Breast epithelium (tissue), 4 donors: ENCODE data around the gene LFNG. TPM values are rescaled to one million over a fixed set of nuclear protein-coding genes. Genes with fewer than 3 reads are reported as not detected.
A peak's percentile ranks its signal among the peaks of the same experiment; 100 is the strongest.
"Not testable (repeated sequence)": the region's sequence is repeated elsewhere in the genome, so short reads cannot be mapped to it uniquely, and the experiment has no call there.

Experiments
- DNase-seq, 2 donors: peaks; one replicate each; pipeline ENCODE4 v3.0.0-alpha.2; 2019; ENCODE audit warnings: low spot score in 2 of 2
- H3K27ac ChIP-seq, 2 donors: fragments of 200-600 bp; sonication (generic) in 1 of 2; one replicate each; pipeline ENCODE4 v1.5.1; 2016 to 2019; ENCODE audit warnings: mild to moderate bottlenecking in 1 of 2
- H3K27me3 ChIP-seq, 2 donors: fragments of 200-600 bp; sonication (generic) in 1 of 2; one replicate each; pipeline versions ENCODE4 v1.5.1 to v1.6.0; 2017 to 2019; ENCODE audit warnings: control low read depth in 1 of 2, mild to moderate bottlenecking in 1 of 2
- H3K36me3 ChIP-seq: fragments of 200-600 bp; one replicate; pipeline ENCODE4 v1.5.1; 2019
- H3K4me1 ChIP-seq, 2 donors: fragments of 200-600 bp; sonication (generic); one replicate each; pipeline ENCODE4 v1.5.1; 2016 to 2019; ENCODE audit warnings: control low read depth in 1 of 2
- H3K4me3 ChIP-seq, 3 donors: fragments of 200-600 bp; sonication (generic); 1 replicate in 2 of 3; 2 replicates in 1 of 3; pipeline ENCODE4 v1.5.1; 2016 to 2019; ENCODE audit warnings: mild to moderate bottlenecking in 3 of 3, moderate library complexity in 2 of 3
- H3K9me3 ChIP-seq, 2 donors: fragments of 200-600 bp; sonication (generic) in 1 of 2; one replicate each; pipeline ENCODE4 v1.5.1; 2016 to 2019; ENCODE audit warnings: control low read depth in 1 of 2
- CTCF ChIP-seq, 3 donors: fragments of 450-650 bp; IDR thresholded peaks; one replicate each; pipeline ENCODE4 v1.5.1; 2016 to 2017; ENCODE audit warnings: antibody characterized with exemption in 3 of 3, mild to moderate bottlenecking in 3 of 3, moderate library complexity in 3 of 3
- POLR2A ChIP-seq: fragments of 450-650 bp; IDR thresholded peaks from one replicate; pipeline ENCODE4 v1.6.1; 2016; ENCODE audit warnings: antibody characterized with exemption, mild to moderate bottlenecking, moderate library complexity
- POLR2AphosphoS5 ChIP-seq, 3 donors: sonication (generic); formaldehyde crosslinking; IDR thresholded peaks; one replicate each; pipeline ENCODE4 v1.6.1; 2017; ENCODE audit warnings: antibody characterized with exemption in 3 of 3
- intact Hi-C: fragments of 100-400 bp; cut with DNase I; formaldehyde crosslinking; loops from one replicate; pipeline ENCODE4 v1.15.1; 2023; ENCODE audit warnings: low total_unique reads
- total RNA-seq, 3 donors: library from RNA; depleted of rRNA; stranded (reverse); fragments of >200 nt; gene quantifications; one replicate each; pipeline ENCODE4 v1.1.0, GENCODE V29; 2016

LFNG gene
- total RNA-seq, 3 donors from 2014 or later = 5.0 to 16.4 (median 9.1) TPM

GRCh38 chr7:2528481-2529095 lies 9.0 kb downstream of the LFNG start:
- Histone ChIP-seq H3K4me3 (no peak overlapping the region), H3K36me3 (no peaks in the 10 kb centered on the region), H3K27me3 (no peaks in the 10 kb centered on the region), H3K27ac (peak overlapping the region; percentile 65 to 87), H3K9me3 (no peaks in the 10 kb centered on the region), H3K4me1 (peaks cover 25 to 43% of the 10 kb centered on the region in 2 donors)
- no peak for TF ChIP-seq POLR2A
- no peak for TF ChIP-seq POLR2AphosphoS5 (IDR thresholded peaks at IDR 0.05)
- TF ChIP-seq CTCF (IDR thresholded peaks at IDR 0.05) = no peak
- intact Hi-C loops = no loop called here
- DNase-seq = no peak

GRCh38 chr7:2529161-2530070 lies 9.8 kb downstream of the LFNG start:
- no peak for DNase-seq
- no peak for TF ChIP-seq POLR2A
- no peak for TF ChIP-seq POLR2AphosphoS5 (IDR thresholded peaks at IDR 0.05)
- no peak for TF ChIP-seq CTCF (IDR thresholded peaks at IDR 0.05)
- no peaks in the 10 kb centered on the region for H3K9me3 ChIP-seq
- H3K27me3 ChIP-seq = no peaks in the 10 kb centered on the region
- intact Hi-C loops = no loop called here
- H3K4me1 ChIP-seq = peaks cover 24 to 35% of the 10 kb centered on the region in 2 donors
- no peaks in the 10 kb centered on the region for H3K36me3 ChIP-seq
- H3K4me3 ChIP-seq = no peak overlapping the region
- peak overlapping the region; percentile 65 to 87 for H3K27ac ChIP-seq

- Histone ChIP-seq H3K27me3 (no peaks in the 10 kb centered on the region), H3K27ac (peak overlapping the region; percentile 65 to 87), H3K9me3 (no peaks in the 10 kb centered on the region), H3K4me1 (peaks cover 20 to 27% of the 10 kb centered on the region in 2 donors), H3K4me3 (peak overlapping the region in 1 of 3 donors; percentile 42), H3K36me3 (no peaks in the 10 kb centered on the region)
- DNase-seq = no peak
- intact Hi-C loops = no loop called here
- TF ChIP-seq POLR2A (no peak), POLR2AphosphoS5 (IDR thresholded peaks at IDR 0.05) (no peak), CTCF (IDR thresholded peaks at IDR 0.05) (no peak)
Measured at GRCh38 chr7:2530071-2530987, 10.8 kb downstream of the LFNG start.

GRCh38 chr7:2530994-2531795 lies 11.6 kb downstream of the LFNG start:
- H3K9me3 ChIP-seq, DNase-seq, intact Hi-C loops, H3K27me3 ChIP-seq, H3K36me3 ChIP-seq: not testable (repeated sequence)
- Histone ChIP-seq H3K4me1 (peaks cover 18 to 23% of the 10 kb centered on the region in 2 donors), H3K4me3 (peak overlapping the region in 1 of 3 donors; percentile 42), H3K27ac (peak overlapping the region; percentile 65 to 87)

GRCh38 chr7:2531796-2532110 lies 12.2 kb downstream of the LFNG start:
- Histone ChIP-seq H3K4me3 (peak overlapping the region in 1 of 3 donors; percentile 42), H3K27ac (peak overlapping the region in 1 of 2 donors; percentile 87), H3K4me1 (peaks cover 18 to 23% of the 10 kb centered on the region in 2 donors)
- DNase-seq, H3K9me3 ChIP-seq, intact Hi-C loops, H3K27me3 ChIP-seq, H3K36me3 ChIP-seq: not testable (repeated sequence)

- H3K27me3 ChIP-seq, DNase-seq, H3K36me3 ChIP-seq, H3K9me3 ChIP-seq, H3K4me3 ChIP-seq, intact Hi-C loops, H3K27ac ChIP-seq: not testable (repeated sequence)
- H3K4me1 ChIP-seq = peaks cover 18 to 23% of the 10 kb centered on the region in 2 donors
Measured at GRCh38 chr7:2532199-2532772, 12.7 kb downstream of the LFNG start.

GRCh38 chr7:2532816-2533215 lies 13.2 kb downstream of the LFNG start:
- intact Hi-C loops, H3K36me3 ChIP-seq, H3K27me3 ChIP-seq, H3K27ac ChIP-seq, DNase-seq, H3K9me3 ChIP-seq, H3K4me3 ChIP-seq: not testable (repeated sequence)
- H3K4me1 ChIP-seq = peaks cover 18% of the 10 kb centered on the region in 2 donors

- H3K27ac ChIP-seq, H3K4me3 ChIP-seq, H3K9me3 ChIP-seq, H3K27me3 ChIP-seq, DNase-seq, H3K36me3 ChIP-seq, intact Hi-C loops: not testable (repeated sequence)
- H3K4me1 ChIP-seq = peaks cover 14 to 15% of the 10 kb centered on the region in 2 donors
Measured at GRCh38 chr7:2533566-2533965, 14.0 kb downstream of the LFNG start.
